Type B pancreatic cell (in vitro differentiated cells): ENCODE data around the gene CCDC149. TPM values are rescaled to one million over a fixed set of nuclear protein-coding genes. Genes with fewer than 3 reads are reported as not detected.

Experiments
- DNase-seq: peaks from one replicate; pipeline ENCODE4 v3.0.0; 2021; ENCODE audit warnings: mixed read lengths; ENCODE audit not compliant: unreplicated experiment; ENCODE audit errors: extremely low spot score
- H3K27ac Mint-ChIP-seq: 2 replicates; pipeline ENCODE4 v1.8.0; 2021; ENCODE audit warnings: mild to moderate bottlenecking, mixed read lengths
- H3K27me3 Mint-ChIP-seq: 2 replicates; pipeline ENCODE4 v1.8.0; 2021; ENCODE audit warnings: mixed read lengths
- H3K36me3 Mint-ChIP-seq: 2 replicates; pipeline ENCODE4 v1.8.0; 2021; ENCODE audit warnings: mixed read lengths
- H3K4me1 Mint-ChIP-seq: one replicate; pipeline ENCODE4 v1.8.0; 2021; ENCODE audit warnings: mixed read lengths; ENCODE audit not compliant: unreplicated experiment
- H3K4me3 Mint-ChIP-seq: 2 replicates; pipeline ENCODE4 v1.8.0; 2021; ENCODE audit warnings: mild to moderate bottlenecking, mixed read lengths
- H3K9me3 Mint-ChIP-seq: 2 replicates; pipeline ENCODE4 v1.8.0; 2021; ENCODE audit warnings: mixed read lengths
- total RNA-seq: library from RNA; stranded (reverse); gene quantifications from 2 replicates; pipeline ENCODE4 v1.2.1, GENCODE V29; 2021; ENCODE audit warnings: low replicate concordance
- TF ChIP-seq, protein P1 (sequence below): fragments of 200-600 bp; sonication (generic); conservative IDR thresholded peaks from 2 replicates; pipeline ENCODE4 v1.5.0; 2021; ENCODE audit warnings: antibody characterized with exemption, mild to moderate bottlenecking

CCDC149 gene
- total RNA-seq, 1 donor from 2014 or later, result 8.8 TPM

DNA sequence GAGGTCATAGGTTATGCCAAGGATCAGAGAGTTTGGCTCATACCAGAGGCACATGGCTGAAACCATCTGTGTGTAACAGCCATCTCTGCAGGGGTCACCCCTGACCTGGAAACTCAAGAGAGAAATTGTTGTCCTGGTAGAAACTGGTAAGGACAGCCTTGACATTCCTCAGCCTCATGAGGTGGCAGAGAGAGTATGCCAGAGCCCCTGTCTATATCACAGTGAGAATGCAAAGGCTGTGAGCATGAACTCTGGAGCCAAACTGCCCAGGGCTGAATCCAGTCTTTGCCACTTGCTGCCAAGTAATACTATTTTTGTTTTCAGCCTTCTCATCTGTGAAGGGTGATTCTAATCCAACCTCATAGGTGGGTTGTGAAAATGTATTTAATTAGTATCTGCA lies 37.1 kb upstream of the CCDC149 start:
- Mint-ChIP-seq H3K27ac (no peak overlapping the region), H3K4me3 (no peak overlapping the region), H3K27me3 (peaks cover 12% of the 10 kb centered on the region), H3K4me1 (no peaks in the 10 kb centered on the region), H3K36me3 (no peaks in the 10 kb centered on the region), H3K9me3 (no peaks in the 10 kb centered on the region)
- TF ChIP-seq, protein P1, sequence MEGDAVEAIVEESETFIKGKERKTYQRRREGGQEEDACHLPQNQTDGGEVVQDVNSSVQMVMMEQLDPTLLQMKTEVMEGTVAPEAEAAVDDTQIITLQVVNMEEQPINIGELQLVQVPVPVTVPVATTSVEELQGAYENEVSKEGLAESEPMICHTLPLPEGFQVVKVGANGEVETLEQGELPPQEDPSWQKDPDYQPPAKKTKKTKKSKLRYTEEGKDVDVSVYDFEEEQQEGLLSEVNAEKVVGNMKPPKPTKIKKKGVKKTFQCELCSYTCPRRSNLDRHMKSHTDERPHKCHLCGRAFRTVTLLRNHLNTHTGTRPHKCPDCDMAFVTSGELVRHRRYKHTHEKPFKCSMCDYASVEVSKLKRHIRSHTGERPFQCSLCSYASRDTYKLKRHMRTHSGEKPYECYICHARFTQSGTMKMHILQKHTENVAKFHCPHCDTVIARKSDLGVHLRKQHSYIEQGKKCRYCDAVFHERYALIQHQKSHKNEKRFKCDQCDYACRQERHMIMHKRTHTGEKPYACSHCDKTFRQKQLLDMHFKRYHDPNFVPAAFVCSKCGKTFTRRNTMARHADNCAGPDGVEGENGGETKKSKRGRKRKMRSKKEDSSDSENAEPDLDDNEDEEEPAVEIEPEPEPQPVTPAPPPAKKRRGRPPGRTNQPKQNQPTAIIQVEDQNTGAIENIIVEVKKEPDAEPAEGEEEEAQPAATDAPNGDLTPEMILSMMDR, result no peak
- no peak for DNase-seq

DNA sequence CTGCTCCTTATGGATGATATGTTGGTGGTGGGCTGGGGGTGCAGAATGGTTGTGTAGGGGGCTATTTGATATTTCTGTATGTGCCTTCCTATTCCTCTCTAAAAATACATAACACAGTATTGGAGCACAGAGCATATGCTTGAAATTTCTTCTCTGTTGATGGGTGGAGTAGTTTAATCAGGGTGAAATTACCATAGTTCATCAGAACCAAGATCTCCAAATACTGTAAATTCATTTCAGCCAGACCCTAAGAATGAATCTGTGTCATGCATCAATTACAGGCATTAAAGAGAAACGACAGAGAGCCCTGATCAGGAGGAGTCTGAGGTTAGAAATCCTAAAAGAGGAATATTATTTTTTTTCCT lies 25.1 kb upstream of the CCDC149 start:
- no peaks in the 10 kb centered on the region for H3K4me1 Mint-ChIP-seq
- peaks cover 12% of the 10 kb centered on the region for H3K27me3 Mint-ChIP-seq
- no peaks in the 10 kb centered on the region for H3K36me3 Mint-ChIP-seq
- no peak overlapping the region for H3K4me3 Mint-ChIP-seq
- H3K27ac Mint-ChIP-seq, result no peak overlapping the region
- DNase-seq, result no peak
- TF ChIP-seq, protein P1, result no peak
- H3K9me3 Mint-ChIP-seq, result peaks cover 24% of the 10 kb centered on the region

DNA sequence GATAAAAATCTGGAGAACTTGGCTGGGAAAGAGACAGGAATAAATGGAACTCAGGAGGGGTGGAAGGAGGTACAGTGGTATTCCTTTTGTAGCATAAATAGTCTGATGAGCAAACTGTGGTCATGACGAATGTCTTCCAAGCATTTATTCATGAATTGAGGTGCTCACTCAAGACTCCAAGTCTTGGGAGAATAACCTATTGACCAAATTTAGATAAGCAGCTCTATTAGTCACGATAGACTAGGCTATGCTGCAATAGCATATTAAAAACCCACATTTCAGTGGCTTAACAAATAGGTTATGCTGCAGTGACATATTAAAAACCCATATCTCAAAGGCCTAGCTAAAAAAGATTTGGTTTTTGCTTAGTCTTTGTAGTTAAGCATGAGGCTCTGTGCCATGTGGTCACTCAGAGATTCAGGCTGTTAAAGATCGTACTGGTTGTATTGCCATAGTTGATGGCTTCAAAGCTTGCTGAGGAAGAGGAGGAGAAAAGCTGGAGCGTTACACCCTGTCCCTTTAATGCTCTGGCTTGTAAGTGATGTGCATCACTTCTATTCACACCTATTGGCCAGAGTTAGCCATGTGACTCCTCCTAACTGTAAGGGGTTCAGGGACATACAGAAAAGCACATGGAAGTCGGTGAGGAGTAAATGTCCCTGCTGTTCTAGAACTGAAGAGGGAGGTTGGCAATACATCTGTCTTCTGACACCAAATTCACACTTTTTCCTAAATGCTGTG lies 24.5 kb upstream of the CCDC149 start:
- no peak for DNase-seq
- Mint-ChIP-seq H3K9me3 (peaks cover 24% of the 10 kb centered on the region), H3K36me3 (no peaks in the 10 kb centered on the region), H3K4me1 (no peaks in the 10 kb centered on the region), H3K4me3 (no peak overlapping the region), H3K27me3 (peaks cover 12% of the 10 kb centered on the region), H3K27ac (no peak overlapping the region)
- TF ChIP-seq, protein P1, result no peak

DNA sequence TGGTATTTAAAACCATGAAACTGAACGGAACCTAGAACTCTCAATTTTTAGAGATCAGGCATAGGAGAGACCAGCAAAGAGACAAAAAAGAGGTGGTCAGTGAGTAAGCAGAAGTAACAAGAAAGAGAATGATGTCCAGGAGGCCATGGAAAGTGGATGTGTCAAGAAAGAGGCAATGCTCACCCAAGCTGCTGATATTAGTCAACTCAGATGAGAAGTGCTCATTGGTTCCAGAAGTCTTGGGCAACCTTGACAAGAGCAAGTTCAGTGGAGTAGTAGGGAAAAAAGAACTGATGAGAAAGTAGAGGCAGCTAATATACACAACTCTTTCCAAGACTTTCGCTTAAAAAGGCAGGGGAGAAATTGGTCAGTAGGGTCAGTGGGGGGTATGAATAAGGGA lies 23.0 kb upstream of the CCDC149 start:
- Mint-ChIP-seq H3K27ac (no peak overlapping the region), H3K27me3 (peaks cover 9% of the 10 kb centered on the region), H3K36me3 (no peaks in the 10 kb centered on the region), H3K4me1 (no peaks in the 10 kb centered on the region), H3K9me3 (peaks cover 24% of the 10 kb centered on the region), H3K4me3 (no peak overlapping the region)
- no peak for DNase-seq
- TF ChIP-seq, protein P1, result no peak

DNA sequence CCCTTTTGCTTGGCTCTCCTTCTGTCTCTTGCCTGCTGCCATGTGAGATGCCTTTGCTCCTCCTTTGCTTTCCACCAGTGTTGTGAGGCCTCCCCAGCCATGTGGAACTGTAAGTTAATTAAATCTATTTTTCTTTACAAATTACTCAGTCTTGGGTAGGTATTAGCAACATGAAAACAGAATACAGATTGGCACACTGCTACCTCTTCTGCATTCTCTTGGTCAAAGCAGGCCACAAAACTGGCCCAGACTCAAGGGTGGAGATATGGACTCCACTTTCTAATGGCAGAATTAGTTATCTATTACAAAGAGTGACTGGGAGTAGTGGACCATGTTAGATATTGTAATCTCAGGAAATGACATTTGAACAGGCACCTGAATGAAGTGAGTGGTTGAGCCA lies 21.5 kb upstream of the CCDC149 start:
- Mint-ChIP-seq H3K9me3 (peaks cover 24% of the 10 kb centered on the region), H3K4me3 (no peak overlapping the region), H3K36me3 (no peaks in the 10 kb centered on the region), H3K27me3 (peaks cover 15% of the 10 kb centered on the region), H3K27ac (no peak overlapping the region), H3K4me1 (no peaks in the 10 kb centered on the region)
- TF ChIP-seq, protein P1, result no peak
- DNase-seq, result no peak
